CD4-positive, alpha-beta T cell treated with Interleukin-6 at 100 ng/mL for 8 hours (primary cell): Measurements from ENCODE around the gene ATG5.
"Not testable (repeated sequence)": the region's sequence is repeated elsewhere in the genome, so short reads cannot be mapped to it uniquely, and the experiment has no call there.

ENCODE experiments used
- DNase-seq: peaks from one replicate; pipeline ENCODE4 v3.0.0-alpha.2; 2020; ENCODE audit warnings: mixed read lengths, low spot score

ATG5 gene

DNA sequence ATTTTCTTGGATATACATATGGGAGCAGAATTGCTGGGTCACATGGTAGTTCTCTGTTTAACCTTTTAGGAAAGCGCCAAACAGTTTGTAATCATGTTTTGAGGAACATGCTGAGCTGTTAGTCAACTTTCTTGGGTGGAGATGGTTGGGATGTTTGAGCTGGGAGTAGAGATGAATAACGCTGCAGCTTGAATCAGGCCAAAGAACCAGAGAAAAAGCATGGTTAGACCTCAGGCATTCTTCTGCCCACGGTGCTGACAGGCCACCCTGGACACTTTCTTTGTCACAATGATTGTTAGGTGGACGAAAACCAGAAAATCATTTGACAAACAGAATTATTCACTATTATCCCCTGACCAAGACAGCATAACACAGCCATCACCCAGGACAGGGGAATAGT, 172.6 kb downstream of the ATG5 start:
- DNase-seq: no peak

- DNase-seq: not testable (repeated sequence)
Observed at GRCh38 chr6:106152476-106152875, 173.1 kb downstream of the ATG5 start.

- DNase-seq: peak; percentile 16
Observed at GRCh38 chr6:106149472-106150069, 176.0 kb downstream of the ATG5 start.

- DNase-seq: no peak
Observed at GRCh38 chr6:106147476-106147875, 178.1 kb downstream of the ATG5 start.

GRCh38 chr6:106146852-106147351, 178.7 kb downstream of the ATG5 start:
- DNase-seq: no peak

DNA sequence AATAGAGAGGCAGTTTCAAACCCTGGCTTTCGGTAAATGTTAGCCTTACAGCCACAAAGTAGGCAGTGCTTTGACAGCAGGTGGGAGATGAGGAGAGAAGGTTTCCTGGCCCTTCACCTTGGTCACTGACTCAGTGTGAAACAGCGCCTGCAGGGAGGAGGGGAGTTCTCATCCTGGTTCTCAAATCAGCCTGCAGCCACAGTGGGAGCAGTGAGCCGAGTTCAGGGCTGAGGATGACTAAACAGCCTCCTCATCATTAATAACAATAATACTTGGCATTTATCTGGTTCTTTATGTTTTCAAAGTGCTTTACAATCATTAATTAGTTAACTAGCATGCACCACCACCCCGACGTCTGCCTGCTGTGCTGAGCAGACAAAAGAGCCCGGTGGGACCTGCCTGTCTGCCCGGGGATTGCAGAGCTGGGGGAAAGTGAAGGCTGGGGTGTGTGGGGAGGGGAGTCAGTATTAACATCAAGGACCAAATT, 179.8 kb downstream of the ATG5 start:
- no peak for DNase-seq

GRCh38 chr6:106145144-106145543, 180.4 kb downstream of the ATG5 start:
- DNase-seq: no peak

DNA sequence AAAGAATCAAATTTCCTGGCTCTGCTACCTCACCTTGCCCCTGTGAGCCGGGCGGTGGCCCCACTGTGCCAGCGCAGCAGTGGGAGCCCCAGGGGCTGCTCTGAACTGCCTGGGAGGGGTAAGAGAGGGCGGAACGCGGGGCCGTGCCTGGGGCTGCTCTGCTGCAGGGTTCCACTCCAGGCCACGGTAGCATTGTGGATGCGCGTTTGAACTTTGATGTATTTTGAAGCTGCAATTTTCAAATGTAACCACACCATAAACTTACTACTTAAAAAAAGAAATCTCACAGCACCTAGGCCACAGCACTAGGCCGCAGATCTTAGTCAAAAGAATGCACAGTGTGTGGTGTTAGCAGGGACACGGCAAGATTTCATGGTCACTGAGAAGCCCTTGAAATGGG, 181.9 kb downstream of the ATG5 start:
- no peak for DNase-seq

DNA sequence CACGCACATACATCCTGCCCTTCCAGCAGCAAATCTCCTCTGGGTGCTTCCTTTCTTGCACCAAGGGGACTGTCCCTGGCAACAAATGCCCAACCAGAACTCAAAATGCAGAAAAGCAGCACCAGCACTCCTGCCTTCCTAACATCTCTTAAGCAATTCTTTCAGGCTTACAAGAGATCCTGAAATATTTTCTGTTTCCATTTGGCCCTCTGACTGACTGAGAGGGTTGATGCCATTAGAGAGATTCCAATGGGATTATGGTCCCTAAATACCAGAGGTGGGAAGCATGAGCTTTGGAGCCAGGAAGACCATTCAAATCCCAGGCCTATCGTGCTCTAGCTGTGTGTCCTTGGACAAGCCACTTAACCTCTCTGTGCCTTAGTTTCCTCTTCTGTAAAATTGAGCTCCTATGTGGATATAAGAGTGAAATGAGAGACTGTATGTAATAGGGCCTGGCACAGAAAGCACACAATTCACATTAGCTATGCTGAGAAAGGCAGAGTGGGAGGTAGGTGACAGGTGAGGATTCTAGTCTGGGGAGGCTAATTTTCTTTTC, 182.6 kb downstream of the ATG5 start:
- DNase-seq: no peak

DNA sequence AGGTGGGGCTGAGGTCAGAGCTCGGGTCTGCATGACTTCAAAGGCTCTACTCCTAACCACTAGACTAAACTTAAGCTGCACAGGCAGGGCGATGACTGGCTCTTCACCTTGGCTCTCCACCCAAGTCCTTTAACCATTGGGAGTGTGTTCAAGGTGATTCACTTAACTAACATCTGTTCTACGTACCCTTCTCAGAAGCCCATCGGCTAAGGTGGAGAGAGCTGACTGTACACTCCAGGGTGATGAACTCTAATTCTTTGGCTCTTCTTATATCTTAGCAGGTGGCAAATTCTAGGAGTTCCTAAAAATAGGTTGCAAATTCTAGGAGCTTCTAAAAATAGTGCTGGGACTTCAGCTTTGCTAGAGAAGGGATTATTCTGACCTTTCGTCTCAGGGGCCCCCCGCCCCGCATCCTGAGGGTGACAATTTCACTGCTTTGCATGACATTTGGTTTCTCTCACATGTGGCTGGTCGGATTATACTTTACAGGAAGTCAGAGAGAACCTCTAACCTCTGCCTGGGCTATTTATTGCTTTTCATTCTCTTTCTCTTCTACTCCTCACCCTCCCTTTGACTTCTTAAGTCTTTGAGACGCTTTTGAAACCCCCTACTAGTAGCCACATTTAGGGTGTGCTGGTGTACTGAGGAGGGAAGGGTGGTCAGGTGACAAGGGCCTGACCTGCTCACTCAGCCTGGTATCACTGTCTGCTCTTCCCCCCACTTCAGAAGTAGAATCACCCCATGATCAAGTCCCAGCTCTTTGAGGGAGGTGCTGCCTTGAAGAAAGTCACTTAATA, 183.9 kb downstream of the ATG5 start:
- peak; percentile 32 for DNase-seq

- DNase-seq: no peak
Observed at GRCh38 chr6:106138151-106138550, 187.4 kb downstream of the ATG5 start.

- no peak for DNase-seq
Observed at GRCh38 chr6:106136845-106137244, 188.7 kb downstream of the ATG5 start.

GRCh38 chr6:106135911-106136571, 189.5 kb downstream of the ATG5 start:
- DNase-seq: no peak

DNA sequence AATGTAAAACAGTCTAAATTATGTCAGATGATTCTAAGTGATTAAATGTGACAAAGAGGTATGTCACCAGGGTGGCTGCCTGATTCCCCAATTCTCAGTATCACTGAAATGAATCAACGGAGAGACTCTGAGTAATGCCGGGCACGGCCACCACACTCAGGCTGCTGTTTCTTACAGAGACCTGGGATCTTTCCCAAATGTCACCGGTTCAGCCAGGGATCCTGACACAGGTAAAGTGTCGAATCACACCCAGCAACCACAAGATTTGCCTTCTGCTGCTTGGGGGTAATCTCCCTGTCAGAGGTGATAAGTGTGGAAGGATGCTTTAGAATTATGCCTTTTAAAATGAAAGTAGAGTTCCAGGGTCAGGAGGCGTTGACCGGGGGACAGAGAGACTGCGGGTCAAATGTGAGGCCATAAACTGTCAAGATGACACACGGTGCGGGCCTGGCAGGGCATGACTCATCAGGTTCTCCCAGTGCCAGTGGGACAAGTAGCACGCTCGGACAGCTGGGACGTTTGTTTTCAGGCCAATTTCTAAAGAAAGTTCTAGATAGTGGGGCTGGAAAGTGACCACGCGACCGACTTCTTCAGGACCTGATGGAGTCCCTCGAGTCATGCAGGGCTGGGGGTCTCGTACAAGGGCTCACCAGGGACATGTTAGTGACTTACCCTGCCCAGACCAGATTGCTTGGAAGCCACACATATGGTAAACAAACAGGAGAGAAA, 190.5 kb downstream of the ATG5 start:
- DNase-seq: no peak
